Measurements from ENCODE around the gene ARHGAP6.

Gene ARHGAP6

DNA sequence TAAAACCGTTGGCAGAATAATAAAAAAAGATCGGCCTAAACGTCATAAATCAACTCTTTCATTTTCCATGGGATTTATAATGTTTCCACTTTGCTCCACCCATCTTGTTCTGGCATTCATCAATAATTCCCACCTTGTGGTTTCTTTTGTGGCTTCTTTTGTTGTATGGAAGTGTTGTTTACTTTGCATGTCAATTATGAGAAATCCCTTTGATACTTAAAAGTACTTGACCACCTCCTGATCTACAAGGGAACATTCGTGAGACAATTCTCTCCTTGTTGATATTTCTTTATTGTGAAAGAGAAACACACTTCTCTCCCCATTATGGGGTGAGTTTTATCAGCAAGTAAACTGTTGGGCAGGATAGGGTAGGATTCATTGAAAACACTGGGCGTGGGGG, 369.7 kb downstream of the ARHGAP6 start:
- Histone ChIP-seq H3K27me3 (ENCODE audit: insufficient read depth, insufficient read length) (no peaks in the 10 kb centered on the region), H3K4me1 (ENCODE audit: insufficient read depth, insufficient read length) (no peaks in the 10 kb centered on the region), H3K9me3 (ENCODE audit: insufficient read depth, low read length) (no peaks in the 10 kb centered on the region), H3K9ac (ENCODE audit: insufficient read length, low read depth) (no peak overlapping the region), H3K4me3 (ENCODE audit: insufficient read length, low read depth) (no peak overlapping the region), H3K36me3 (ENCODE audit: insufficient read depth, insufficient read length, low read length) (no peaks in the 10 kb centered on the region)
- no peak for DNase-seq (ENCODE audit: low read depth, low spot score)
- TF ChIP-seq SUZ12 (IDR thresholded peaks at IDR 0.05; ENCODE audit: extremely low read depth, insufficient read depth, insufficient read length) (no peak), ZNF274 (IDR thresholded peaks at IDR 0.05; ENCODE audit: low read depth, low read length) (no peak), YY1 (IDR thresholded peaks at IDR 0.05; ENCODE audit: insufficient read depth, insufficient read length) (no peak)

DNA sequence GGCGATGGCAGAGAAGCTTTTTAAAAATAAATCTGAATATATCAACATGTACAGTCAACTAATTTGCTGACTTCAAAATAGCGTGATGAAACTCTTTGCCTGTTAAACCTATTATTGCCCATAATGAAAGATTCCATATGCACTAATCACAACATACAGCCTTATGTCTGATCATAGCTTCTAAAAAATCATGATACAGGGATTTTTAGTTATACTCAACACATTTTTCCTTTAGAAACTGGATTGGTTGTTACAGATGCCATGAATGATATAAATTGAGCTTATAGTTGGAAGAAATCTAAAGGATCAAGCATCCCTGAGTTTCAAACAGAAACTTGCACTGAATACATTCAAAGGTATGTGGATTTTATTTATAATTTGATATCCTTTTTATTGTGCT, 372.6 kb downstream of the ARHGAP6 start, which contains the start of gene AMELX:
Gene AMELX (plus strand): TSS at position 301 of the 400 bp plus-strand sequence. CDS start 1,376 bp downstream, outside the sequence.
- TF ChIP-seq ZNF274 (IDR thresholded peaks at IDR 0.05; ENCODE audit: low read depth, low read length) (no peak), SUZ12 (IDR thresholded peaks at IDR 0.05; ENCODE audit: extremely low read depth, insufficient read depth, insufficient read length) (no peak), YY1 (IDR thresholded peaks at IDR 0.05; ENCODE audit: insufficient read depth, insufficient read length) (no peak)
- Histone ChIP-seq H3K4me1 (ENCODE audit: insufficient read depth, insufficient read length) (no peaks in the 10 kb centered on the region), H3K9me3 (ENCODE audit: insufficient read depth, low read length) (no peaks in the 10 kb centered on the region), H3K4me3 (ENCODE audit: insufficient read length, low read depth) (no peak within 1 kb of the TSS), H3K27me3 (ENCODE audit: insufficient read depth, insufficient read length) (no peaks in the 10 kb centered on the region), H3K36me3 (ENCODE audit: insufficient read depth, insufficient read length, low read length) (no peaks in the 10 kb centered on the region), H3K9ac (ENCODE audit: insufficient read length, low read depth) (no peak within 1 kb of the TSS)
- DNase-seq (ENCODE audit: low read depth, low spot score), result no peak

DNA sequence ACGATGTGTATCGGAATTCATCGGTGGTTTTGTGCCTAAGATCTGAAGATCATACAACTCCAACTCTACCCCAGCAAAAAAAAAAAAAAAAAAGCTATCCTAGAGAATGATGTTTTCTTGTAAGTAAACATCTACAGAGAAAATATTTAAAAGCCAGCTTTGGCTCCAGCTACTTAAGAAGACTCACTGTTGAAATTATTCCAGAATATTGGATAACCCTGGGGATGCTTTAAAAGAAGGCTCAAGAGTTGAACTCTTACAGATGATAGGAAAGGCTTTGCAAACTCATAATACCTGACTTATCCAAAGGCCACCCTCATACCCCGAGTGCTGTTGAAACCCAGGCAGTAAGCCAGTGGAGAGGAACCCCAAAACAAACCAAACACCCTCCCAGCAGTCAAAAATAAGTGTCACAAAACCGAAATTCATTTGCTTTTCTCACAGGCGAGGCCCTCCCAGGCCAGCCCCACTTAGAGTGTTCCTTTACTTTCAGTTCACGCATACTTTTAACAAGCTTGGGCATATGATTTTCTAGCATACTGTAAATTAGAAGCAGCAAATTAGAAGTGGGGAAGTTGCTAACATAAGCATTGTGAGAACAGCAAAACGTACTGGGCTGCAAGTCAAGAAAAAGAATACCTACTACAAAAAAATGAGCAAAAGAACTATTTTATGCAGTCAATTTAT, 375.2 kb downstream of the ARHGAP6 start:
- no peak for DNase-seq (ENCODE audit: low read depth, low spot score)
- Histone ChIP-seq H3K4me3 (ENCODE audit: insufficient read length, low read depth) (no peak overlapping the region), H3K9ac (ENCODE audit: insufficient read length, low read depth) (no peak overlapping the region), H3K27me3 (ENCODE audit: insufficient read depth, insufficient read length) (no peaks in the 10 kb centered on the region), H3K4me1 (ENCODE audit: insufficient read depth, insufficient read length) (no peaks in the 10 kb centered on the region), H3K9me3 (ENCODE audit: insufficient read depth, low read length) (no peaks in the 10 kb centered on the region), H3K36me3 (ENCODE audit: insufficient read depth, insufficient read length, low read length) (no peaks in the 10 kb centered on the region)
- TF ChIP-seq ZNF274 (IDR thresholded peaks at IDR 0.05; ENCODE audit: low read depth, low read length), result no peak
- no peak for TF ChIP-seq SUZ12 (IDR thresholded peaks at IDR 0.05; ENCODE audit: extremely low read depth, insufficient read depth, insufficient read length)
- no peak for TF ChIP-seq YY1 (IDR thresholded peaks at IDR 0.05; ENCODE audit: insufficient read depth, insufficient read length)

DNA sequence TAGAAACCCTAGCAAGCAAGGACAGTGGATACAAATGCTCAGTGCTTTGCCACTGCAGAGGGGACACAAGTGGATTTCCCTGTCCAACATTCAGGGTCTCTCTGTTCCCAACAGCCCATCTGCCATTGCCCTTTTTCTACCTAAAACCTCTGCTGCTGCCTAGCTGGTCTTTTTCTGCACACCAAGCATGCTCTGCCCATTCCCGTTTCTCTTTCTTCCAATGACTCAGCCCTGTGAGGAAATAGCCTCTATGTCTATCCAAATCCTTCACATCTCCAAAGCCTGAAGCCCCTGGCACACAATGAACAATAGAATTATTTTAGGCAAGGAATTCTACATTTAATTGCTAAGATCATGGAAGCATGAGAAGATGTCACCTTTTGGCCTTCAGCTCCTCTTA, 378.2 kb downstream of the ARHGAP6 start:
- no peak for DNase-seq (ENCODE audit: low read depth, low spot score)
- no peaks in the 10 kb centered on the region for H3K4me1 ChIP-seq (ENCODE audit: insufficient read depth, insufficient read length)

DNA sequence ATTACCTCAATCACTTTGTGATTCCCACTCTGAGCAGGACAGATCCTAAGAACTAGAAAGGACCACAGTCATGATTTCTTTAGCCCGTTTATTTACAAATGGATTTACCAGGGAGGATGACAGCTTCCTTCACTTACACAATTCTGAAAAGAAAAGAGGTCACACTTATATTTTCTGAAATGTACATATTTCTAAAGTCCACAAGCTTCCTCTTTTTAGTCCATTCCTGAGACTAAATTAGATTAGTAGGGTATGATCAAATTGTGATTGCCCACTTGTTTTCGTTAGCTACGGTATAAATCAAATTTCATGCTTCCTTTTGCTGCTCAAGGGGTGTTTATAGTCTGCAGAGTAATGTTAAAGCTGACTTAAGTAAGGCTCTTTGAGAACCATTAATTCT, 380.1 kb downstream of the ARHGAP6 start:
- H3K27me3 ChIP-seq (ENCODE audit: insufficient read depth, insufficient read length), result no peaks in the 10 kb centered on the region
- no peak overlapping the region for H3K4me3 ChIP-seq (ENCODE audit: insufficient read length, low read depth)
- no peaks in the 10 kb centered on the region for H3K36me3 ChIP-seq (ENCODE audit: insufficient read depth, insufficient read length, low read length)
- TF ChIP-seq SUZ12 (IDR thresholded peaks at IDR 0.05; ENCODE audit: extremely low read depth, insufficient read depth, insufficient read length) (no peak), ZNF274 (IDR thresholded peaks at IDR 0.05; ENCODE audit: low read depth, low read length) (no peak), YY1 (IDR thresholded peaks at IDR 0.05; ENCODE audit: insufficient read depth, insufficient read length) (no peak)
- H3K9me3 ChIP-seq (ENCODE audit: insufficient read depth, low read length), result no peaks in the 10 kb centered on the region
- DNase-seq (ENCODE audit: low read depth, low spot score), result no peak
- H3K4me1 ChIP-seq (ENCODE audit: insufficient read depth, insufficient read length), result no peaks in the 10 kb centered on the region
- H3K9ac ChIP-seq (ENCODE audit: insufficient read length, low read depth), result no peak overlapping the region

More for the DNA sequence above, 378.2 kb downstream of the ARHGAP6 start:
- Histone ChIP-seq H3K4me3 (ENCODE audit: insufficient read length, low read depth) (no peak overlapping the region), H3K27me3 (ENCODE audit: insufficient read depth, insufficient read length) (no peaks in the 10 kb centered on the region), H3K36me3 (ENCODE audit: insufficient read depth, insufficient read length, low read length) (no peaks in the 10 kb centered on the region), H3K9ac (ENCODE audit: insufficient read length, low read depth) (no peak overlapping the region), H3K9me3 (ENCODE audit: insufficient read depth, low read length) (no peaks in the 10 kb centered on the region)
- TF ChIP-seq SUZ12 (IDR thresholded peaks at IDR 0.05; ENCODE audit: extremely low read depth, insufficient read depth, insufficient read length) (no peak), ZNF274 (IDR thresholded peaks at IDR 0.05; ENCODE audit: low read depth, low read length) (no peak), YY1 (IDR thresholded peaks at IDR 0.05; ENCODE audit: insufficient read depth, insufficient read length) (no peak)

DNA sequence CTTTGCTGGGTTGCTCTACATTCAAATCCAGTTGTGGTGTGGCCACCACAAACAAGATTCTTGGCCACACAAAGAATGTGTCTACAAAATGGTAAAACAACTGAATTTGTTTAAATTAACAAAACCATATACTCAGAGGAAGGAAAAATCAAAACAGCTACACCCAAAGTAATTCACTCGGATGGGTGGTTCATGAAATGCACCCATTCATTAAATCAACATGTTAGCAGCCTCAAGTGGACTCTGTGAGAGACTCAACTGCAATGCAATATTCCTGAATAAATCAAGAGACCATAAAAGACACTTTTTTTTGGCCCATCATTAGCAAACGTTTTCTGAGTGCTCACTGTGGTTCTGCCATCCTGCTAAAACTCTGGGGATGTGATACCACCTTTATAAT, 383.7 kb downstream of the ARHGAP6 start:
- H3K9ac ChIP-seq (ENCODE audit: insufficient read length, low read depth), result no peak overlapping the region
- no peaks in the 10 kb centered on the region for H3K9me3 ChIP-seq (ENCODE audit: insufficient read depth, low read length)
- no peak for TF ChIP-seq SUZ12 (IDR thresholded peaks at IDR 0.05; ENCODE audit: extremely low read depth, insufficient read depth, insufficient read length)
- TF ChIP-seq ZNF274 (IDR thresholded peaks at IDR 0.05; ENCODE audit: low read depth, low read length), result no peak
- TF ChIP-seq YY1 (IDR thresholded peaks at IDR 0.05; ENCODE audit: insufficient read depth, insufficient read length), result no peak
- DNase-seq (ENCODE audit: low read depth, low spot score), result no peak
- H3K4me3 ChIP-seq (ENCODE audit: insufficient read length, low read depth), result no peak overlapping the region
- no peaks in the 10 kb centered on the region for H3K27me3 ChIP-seq (ENCODE audit: insufficient read depth, insufficient read length)
- no peaks in the 10 kb centered on the region for H3K4me1 ChIP-seq (ENCODE audit: insufficient read depth, insufficient read length)
- H3K36me3 ChIP-seq (ENCODE audit: insufficient read depth, insufficient read length, low read length), result no peaks in the 10 kb centered on the region

DNA sequence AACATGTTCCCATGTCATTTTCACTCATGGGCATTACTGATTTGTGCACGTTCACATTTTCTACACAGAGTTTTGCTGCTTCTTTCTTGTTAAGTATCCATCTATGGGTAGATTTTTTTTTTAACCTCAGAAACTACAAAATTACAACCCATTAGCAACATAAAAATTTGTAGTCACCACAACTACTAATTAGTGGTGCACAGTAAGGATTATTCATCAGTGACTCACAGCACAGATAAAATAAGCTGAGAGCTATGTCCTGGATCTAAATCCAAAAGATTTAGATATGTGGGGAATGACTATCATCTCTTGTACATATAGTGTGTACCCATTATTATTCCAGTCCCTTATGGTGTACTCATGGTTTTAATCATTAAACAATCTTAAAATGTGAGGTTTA, 392.2 kb downstream of the ARHGAP6 start:
- no peak for DNase-seq (ENCODE audit: low read depth, low spot score)
- Histone ChIP-seq H3K36me3 (ENCODE audit: insufficient read depth, insufficient read length, low read length) (no peaks in the 10 kb centered on the region), H3K9ac (ENCODE audit: insufficient read length, low read depth) (no peak overlapping the region), H3K9me3 (ENCODE audit: insufficient read depth, low read length) (no peaks in the 10 kb centered on the region), H3K27me3 (ENCODE audit: insufficient read depth, insufficient read length) (no peaks in the 10 kb centered on the region), H3K4me3 (ENCODE audit: insufficient read length, low read depth) (no peak overlapping the region), H3K4me1 (ENCODE audit: insufficient read depth, insufficient read length) (no peaks in the 10 kb centered on the region)
- TF ChIP-seq YY1 (IDR thresholded peaks at IDR 0.05; ENCODE audit: insufficient read depth, insufficient read length) (no peak), ZNF274 (IDR thresholded peaks at IDR 0.05; ENCODE audit: low read depth, low read length) (no peak), SUZ12 (IDR thresholded peaks at IDR 0.05; ENCODE audit: extremely low read depth, insufficient read depth, insufficient read length) (no peak)
